ENCODE results near the gene HDAC4.

The HDAC4 gene

GRCh38 chr2:239003624-239004273 is 397.1 kb downstream of the HDAC4 start:
- DNase-seq (ENCODE audit: low read depth in 1 of 2, low spot score in 1 of 2), result no peak

GRCh38 chr2:239002954-239003623 is 397.7 kb downstream of the HDAC4 start:
- no peak for DNase-seq (ENCODE audit: low read depth in 1 of 2, low spot score in 1 of 2)

- no peak for DNase-seq (ENCODE audit: low read depth in 1 of 2, low spot score in 1 of 2)
These were observed 398.2 kb downstream of the HDAC4 start for GRCh38 chr2:239002591-239002953.

GRCh38 chr2:239001794-239002193 is 399.0 kb downstream of the HDAC4 start:
- no peak for DNase-seq (ENCODE audit: low read depth in 1 of 2, low spot score in 1 of 2)

GRCh38 chr2:239000500-239001073 is 400.2 kb downstream of the HDAC4 start:
- DNase-seq (ENCODE audit: low read depth in 1 of 2, low spot score in 1 of 2), result no peak

- no peak for DNase-seq (ENCODE audit: low read depth in 1 of 2, low spot score in 1 of 2)
These were observed 400.7 kb downstream of the HDAC4 start for GRCh38 chr2:239000089-239000488.

GRCh38 chr2:238999291-238999741 is 401.5 kb downstream of the HDAC4 start:
- DNase-seq (ENCODE audit: low read depth in 1 of 2, low spot score in 1 of 2), result no peak

- DNase-seq (ENCODE audit: low read depth in 1 of 2, low spot score in 1 of 2), result no peak
These were observed 402.0 kb downstream of the HDAC4 start for GRCh38 chr2:238998801-238999200.

Measured in activated CD4-positive, alpha-beta T cell treated with anti-CD3 and anti-CD28 coated beads, Interleukin-2, amount 50 U/mL, for 24 hours (primary cell).